NCI-H345 treated with DMSO at 0.1 percent for 48 hours (cell line): ENCODE measurements around the gene CALR3.
"Not testable (repeated sequence)": the region's sequence is repeated elsewhere in the genome, so short reads cannot be mapped to it uniquely, and the experiment has no call there.

ENCODE experiments used
- DNase-seq: peaks from one replicate; lab custom pipeline; 2025; ENCODE audit not compliant: unreplicated experiment; lab: John Stamatoyannopoulos, UW

Gene CALR3

DNA sequence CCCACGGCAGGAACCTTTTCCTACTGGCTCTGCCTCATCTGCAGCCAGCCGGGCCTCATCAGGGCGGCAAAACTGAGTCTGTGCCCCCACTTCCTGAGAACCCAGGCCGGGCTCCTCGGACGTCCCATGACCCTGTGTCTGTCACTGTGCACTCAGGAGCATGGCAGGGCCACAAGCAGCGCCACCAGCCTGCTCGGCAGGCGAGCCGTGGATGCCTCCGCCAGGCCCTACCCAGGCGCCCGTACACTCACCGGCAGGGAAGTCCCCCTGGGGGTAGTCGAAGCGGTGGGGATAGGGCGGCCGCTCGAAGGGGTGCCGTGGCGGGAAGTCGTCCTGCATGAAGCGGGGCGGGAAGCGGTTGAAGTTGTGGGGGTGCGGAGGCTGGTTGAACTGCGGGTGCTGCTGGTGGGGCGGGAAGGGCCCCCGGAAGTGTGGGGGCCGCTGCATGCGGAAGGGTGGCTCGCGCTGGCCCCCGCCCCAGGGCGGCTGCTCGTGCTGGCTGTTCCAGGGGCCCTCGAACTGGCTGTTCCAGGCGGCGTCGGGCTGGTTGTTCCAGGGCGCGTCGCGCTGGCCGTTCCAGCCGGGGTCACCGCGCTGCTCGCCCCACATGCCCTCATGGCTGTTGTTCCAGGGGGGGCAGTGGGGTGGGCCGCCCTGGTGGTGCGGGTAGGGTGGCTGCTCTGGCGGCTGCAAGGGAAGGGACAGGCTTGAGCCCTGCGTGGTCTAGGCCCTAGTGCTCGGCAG is 29.2 kb upstream of the CALR3 start:
- DNase-seq = no peak

DNA sequence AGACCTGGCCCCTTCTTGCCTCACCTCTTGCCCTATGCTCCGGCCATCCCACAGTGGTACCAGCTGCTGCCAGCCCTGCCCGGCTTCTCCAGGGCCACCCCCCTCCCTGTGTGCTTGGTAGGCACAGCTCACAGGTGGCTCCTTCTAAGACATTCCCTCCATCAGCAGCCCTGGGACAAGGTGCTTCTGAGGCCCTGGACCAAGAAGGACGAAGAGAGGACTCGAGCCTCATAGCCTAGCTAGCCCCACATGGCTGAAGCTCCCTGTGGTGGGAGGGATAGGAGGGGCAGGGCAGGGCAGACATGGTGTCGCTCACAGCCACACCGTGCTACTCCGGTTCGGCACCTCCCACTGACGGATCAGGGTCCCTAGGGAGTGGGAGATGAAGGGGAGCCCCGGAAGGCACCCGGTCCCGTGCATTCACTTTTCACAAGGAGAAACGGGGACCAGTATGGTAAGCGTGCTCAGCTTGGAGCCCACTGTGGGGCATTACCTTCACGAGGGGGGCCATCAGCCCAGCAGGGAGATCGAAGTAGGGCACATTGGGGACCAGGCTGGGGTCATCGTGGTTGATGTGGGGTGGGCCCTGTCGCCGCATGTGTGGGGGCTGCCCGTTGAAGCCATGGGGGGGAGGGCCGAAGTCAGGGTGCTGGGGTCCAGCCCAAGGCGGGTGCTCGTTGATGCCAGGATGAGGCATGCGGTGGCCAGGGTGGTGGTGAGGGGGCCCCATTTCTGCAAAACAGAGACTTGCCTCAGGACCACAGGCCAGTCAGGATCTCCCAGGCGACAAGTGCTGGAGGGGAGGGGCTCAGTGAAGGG is 26.8 kb upstream of the CALR3 start:
- DNase-seq = no peak

DNA sequence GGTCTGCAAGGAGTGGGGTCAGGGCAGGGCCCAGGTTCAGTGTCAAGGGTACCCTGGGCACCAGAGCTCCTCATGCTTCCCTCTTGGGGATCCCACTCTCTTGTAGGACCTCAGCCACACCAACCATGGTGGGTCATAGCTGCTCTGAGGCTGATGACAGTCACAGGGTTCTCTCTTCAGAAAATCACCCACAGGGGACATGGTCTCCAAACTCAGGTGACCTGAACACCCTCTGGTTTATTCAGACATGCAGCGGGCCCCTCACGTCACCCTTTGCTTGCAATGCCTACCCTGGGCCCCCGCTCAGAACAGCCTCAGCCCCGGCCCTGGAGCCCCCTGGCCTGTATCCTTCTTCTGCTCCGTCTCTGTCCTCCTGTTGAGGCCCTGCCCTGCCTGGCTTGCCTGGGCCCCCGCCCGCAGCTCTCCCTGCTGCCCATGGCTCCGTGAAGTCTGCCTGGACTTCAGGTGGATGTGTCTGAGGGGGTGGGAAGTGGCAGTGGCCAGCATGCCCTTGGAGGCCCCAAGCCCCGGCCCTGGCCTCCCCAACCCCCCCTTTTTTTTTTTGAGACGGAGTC is 25.8 kb upstream of the CALR3 start:
- DNase-seq = no peak

DNA sequence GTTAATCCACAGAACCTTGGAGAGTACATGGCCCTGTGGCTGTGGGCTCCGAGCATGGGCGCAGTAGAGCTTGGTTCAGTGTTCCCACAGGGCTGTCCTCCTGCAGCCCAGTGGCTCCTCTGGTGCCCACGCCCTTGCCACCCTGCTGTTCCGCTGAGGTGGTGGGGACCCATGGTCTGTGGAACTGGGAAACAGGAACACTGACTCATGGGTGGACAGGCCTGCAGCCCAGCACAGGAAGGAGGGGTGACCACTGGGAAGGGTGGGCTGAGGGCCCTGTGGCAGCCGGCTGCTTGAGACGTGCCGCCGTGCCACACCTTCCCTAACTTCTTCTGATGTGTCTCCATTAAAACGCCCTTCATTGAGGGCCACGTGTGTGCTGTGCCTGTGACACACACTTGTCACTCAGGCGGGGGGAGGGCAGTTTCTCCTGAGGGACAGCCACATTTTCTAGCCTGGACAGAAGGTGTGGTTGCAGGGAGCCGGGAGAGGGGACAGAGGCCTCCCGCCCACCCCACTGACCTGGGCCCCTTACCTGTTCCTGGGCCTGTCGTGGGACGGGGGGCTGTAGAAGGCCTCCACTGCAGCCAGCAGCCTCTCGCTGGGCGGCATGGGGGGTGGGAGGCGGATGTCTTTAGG is 25.1 kb upstream of the CALR3 start:
- DNase-seq = no peak

DNA sequence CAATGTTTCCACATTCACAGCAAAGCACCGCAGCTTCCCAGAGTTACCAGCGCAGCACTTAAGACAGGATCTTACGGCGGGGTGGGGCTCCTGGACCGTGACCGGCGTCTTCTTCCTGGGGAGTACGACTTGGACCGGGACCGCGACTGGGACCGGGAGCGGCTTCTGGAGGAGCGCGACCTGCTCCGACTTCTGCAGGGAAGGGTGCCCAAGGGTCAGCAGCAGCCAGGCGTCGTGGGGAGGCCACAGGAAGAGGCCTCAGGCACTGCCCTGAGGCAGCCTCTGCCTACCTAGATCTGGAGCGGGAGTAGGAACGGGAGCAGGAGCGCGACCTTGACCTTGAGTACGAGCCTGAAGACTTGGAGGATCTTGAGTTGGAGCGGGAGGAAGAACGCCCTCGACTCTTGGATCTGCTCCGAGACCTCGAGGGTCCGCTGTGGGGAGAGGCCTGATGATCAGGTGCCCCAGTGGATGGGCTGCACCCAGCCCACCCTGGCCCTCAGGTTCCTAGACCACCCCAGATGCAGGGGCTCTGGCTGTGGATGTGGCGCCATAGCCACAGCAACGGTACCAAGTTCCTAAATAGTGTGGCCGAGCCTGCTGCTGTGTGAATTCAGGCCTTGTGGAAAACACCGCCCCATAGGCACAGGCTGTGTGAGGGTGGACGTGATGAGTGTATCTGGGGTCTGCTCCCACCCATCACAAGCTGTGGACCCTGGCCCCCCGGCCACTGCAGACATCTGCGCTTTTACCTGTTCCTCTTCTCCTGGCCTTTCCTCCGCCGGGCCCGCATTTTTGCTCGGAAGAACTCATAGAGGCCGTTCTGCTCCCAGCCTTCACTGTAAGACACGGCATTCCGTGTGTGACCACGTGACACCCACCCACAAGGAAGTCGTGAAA is 24.4 kb upstream of the CALR3 start:
- no peak for DNase-seq

DNA sequence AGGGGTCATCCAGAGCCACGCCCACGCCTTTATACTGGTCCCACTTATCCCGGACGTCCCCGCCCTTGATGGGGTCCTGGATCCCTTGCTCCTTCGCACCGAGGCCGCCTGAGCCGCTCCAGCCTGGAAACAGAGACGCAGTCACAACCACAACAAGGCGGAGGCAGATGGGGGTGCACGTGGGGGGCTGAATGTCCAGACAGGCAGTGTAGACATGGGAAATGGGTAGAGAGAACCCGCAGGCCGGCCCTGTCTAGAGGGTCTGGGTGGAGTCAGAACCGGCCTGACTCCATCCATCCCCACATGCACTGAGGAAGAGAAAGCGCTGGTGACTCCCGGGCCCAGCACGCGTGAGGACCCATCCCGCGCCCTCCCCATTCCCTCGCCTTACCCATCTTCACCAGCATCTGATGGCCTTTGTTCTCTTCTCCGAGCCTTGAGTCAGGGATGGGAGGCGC is 23.3 kb upstream of the CALR3 start:
- no peak for DNase-seq

DNA sequence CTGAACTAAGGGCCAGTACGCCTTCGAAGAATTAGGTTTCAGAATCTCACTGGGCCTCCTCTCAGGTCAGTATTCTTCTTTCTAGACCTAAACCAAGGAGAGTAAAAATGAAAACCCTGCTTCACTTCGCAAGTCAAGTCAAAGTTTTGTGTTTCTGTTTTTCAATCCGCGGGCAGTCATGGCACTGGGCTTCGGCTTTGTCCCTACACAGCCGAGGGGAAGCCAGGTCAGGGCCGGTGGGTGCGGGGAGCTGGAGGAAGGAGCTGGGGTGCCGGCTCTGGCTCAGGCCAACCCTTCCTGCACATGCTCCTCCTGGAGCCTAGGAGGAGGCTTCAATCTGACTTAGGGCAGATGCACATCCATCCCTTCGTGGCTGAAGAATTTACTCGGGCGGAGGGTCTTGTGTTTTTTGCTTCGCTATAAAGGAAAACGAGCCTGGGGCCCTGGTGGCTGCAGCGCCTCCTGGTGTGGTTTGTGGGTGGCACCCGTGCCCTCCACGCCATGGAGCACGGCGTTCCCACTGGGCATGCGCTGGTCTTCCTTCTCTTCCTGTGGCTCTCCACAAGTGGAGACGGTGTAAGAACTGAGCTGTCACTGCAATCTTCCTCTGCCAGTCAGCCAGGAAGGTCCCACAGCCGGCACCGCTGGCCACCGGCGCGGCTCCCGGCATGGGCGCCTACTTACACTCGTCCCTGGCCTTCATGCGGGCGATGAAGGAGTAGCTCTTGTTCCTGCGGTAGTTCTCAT is 22.7 kb upstream of the CALR3 start:
- no peak for DNase-seq

DNA sequence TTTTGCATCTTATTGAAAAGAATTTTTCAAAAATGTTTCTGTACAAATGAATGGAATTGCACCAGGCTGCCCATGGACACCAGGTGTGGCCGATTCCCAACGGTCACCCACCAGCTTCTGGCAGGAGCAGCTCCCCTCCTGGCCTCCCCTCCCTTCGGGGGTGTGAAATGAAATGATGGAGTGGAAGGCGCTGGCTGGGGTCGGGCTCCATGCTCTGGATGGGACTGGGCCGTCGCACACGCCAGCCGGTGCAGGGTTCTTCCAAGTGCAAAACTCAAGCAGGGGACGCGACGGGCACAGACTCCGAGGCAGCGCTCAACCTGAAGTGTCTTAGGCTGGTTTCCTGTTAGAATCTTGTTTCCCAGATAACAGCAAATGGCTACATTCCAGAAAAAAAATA is 22.1 kb upstream of the CALR3 start:
- no peak for DNase-seq

DNA sequence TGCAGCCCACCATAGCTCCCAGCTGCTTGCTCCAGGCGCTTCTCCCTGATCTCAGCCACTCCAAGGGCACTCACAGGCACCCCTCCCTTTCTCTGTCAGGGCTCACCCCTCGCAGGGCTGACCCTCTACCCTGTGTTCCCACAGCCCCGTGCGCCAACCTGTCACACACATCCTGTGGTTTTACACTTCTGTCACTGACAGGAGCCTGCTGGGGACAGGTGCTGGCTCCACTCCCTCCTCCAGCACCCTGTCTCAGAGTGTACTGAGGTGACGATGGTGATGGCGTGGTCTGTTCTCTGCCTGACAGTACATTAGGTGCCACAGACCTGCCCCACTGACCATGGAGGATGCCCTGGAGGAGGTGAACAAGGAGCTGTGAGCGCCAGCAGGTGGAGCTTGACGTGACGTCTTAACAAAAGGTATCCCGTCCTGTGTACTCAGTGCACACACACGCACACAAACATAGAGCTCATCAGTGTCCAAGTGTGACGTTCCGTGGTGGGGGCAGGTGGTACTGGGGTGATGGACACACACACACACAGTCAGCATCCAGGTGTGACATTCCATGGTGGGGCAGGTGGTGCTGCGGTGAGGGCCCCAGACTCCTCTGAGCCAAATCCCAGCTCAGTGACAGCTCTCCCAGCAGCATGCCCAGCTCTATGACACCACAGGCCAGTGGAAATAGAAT is 21.1 kb upstream of the CALR3 start:
- DNase-seq = no peak

DNA sequence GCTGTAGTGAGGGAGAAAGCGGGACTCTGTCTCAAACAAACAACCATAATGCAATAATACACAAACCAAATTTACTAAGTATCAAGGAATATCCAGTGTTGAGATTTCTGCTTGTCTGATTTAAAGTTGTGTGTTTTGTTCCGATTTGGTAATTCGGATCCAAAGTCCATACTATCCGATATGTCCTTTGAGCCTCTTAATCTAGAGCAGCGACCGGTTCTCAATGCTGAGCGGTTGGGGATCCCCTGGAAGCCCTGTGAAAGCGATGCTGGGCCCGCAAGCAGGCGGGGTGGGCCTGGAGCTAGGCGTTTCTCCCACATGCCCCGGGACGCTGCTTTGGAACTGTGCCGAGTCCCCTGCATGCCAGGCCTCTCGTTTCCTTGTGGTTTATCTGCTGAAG is 20.4 kb upstream of the CALR3 start:
- DNase-seq = no peak

DNA sequence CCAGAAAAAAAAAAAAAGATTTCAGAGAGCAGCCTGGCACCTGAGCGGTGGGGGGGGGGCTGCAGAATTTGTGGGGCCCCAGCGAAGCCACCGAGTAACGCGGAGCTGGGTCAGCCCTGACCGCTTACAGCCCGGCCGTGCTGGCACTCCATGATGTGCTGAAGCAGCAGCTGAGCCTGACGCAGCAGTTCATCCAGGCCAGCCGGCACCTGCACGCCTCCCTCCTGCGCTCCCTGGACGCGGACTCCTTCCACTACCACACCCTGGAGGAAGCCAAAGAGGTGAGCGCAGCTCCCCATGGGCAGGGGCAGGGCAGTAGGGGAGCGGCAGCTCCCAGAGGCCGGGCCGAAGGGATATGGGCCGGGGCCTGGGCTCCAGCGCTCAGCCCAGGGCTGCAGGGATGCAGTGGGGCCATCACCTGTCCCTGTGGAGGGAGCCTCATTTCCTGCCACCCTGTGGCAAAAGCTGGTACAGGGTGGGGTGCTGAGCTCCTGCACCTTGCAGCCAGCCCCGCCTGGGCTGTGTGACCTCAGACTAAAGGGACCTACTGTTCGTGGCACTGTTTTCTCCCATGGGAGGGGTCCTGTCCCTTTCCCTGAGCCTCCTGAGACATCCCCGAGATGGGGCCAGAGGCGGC is 18.5 kb upstream of the CALR3 start:
- DNase-seq = no peak

DNA sequence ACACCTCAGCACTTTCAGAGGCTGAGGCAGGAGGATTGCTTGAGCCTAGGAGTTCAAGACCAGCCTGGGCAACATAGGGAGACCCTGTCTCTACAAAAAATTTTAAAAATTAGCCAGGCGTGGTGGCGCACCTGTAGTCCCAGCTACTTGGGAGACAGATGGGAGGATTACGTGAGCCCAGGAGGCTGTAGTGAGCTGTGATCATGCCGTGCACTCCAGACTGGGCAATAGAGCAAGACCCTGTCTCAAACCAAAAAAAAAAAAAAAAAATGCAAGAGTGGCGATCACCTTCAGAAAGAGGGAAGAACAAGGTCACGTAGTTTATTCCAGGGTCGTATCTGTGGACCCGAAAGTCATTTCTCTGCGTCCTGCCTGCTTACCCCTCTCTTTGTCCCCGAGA is 16.6 kb upstream of the CALR3 start:
- not testable (repeated sequence) for DNase-seq

DNA sequence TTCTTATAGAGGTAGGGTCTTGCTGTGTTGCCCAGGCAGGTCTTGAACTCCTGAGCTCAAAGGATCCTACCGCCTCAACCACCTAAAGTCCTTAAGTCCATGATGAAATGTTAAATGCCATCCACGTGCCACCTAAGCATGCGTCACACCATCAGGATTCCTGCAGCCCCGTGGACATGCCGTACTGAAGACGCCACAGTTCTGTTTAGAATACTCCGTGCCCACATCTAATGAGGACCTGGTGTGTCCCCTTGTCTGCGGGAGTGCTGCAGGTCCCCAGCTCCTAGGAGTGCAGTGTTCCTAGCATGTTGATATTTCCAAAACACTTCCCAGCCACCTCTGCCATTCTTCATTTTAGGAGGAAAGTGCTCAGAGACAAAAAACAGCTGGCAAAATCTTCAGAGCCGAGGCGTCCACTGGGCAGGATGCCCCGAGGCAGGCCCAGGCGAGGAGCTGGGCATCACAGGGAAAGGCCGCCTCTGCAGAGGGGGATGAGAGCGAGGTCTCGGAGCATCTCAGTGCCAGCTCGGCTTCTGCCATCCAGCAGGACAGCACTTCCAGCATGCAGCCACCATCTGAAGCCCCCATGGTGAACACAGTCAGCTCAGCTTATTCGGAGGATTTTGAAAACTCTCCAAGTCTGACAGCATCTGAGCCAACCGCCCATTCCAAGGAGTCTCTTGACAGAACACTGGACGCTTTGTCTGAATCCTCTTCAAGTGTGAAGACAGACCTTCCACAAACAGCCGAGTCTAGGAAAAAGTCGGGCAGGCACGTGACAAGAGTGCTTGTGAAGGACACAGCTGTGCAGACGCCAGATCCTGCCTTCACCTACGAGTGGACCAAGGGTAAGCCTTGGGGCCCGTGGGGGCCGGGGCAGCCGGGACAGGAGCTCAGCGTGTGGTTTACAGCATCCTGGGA is 13.4 kb upstream of the CALR3 start:
- DNase-seq = no peak

DNA sequence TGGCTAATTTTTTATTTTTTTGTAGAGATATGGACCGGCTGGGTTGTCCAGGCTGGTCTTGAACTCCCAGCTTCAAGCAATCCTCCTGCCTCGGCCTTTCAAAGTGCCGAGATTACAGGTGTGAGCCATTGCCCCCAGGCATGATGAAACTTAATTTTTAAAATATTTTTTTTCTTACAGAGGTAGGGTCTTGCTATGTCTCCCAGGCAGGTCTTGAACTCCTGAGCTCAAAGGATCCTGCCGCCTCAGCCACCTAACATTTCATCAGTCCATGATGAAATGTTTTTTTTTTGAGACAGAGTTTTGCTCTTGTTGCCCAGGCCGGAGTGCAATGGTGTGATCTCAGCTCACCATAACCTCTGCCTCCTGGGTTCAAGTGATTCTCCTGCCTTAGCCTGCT is 12.6 kb upstream of the CALR3 start:
- DNase-seq = no peak

DNA sequence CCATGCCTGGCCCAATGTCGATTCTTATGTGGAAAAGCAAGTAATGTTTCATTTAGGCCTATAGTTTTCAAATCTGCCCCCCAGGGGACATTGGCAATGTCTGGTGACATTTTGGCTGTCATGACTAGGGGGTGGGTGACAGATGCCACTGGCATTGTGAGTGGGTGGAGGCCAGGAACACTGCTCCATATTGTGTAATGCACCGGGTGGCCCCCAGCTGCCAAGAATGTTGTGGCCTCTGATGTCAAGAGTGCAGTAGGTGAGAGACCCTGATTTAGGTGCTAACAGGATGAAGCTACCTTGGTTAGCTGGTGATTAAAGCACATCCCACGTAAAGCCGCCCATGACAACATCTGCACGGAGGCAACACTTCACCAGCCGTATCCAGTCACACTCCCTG is 11.0 kb upstream of the CALR3 start:
- no peak for DNase-seq

DNA sequence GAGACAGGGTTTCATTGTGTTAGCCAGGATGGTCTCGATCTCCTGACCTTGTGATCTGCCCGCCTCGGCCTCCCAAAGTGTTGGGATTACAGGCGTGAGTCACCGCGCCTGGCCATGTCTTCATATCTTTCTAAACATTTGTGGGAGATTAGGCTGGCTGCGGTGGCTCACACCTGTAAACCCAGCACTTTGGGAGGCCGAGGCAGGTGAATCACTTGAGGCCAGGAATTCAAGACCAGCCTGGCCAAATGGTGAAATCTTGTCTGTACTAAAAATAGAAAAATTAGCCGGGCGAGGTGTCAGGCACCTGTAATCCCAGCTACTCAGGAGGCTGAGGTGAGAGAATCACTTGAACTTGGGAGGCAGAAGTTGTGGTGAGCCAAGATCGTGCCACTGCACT is 10.2 kb upstream of the CALR3 start:
- not testable (repeated sequence) for DNase-seq

DNA sequence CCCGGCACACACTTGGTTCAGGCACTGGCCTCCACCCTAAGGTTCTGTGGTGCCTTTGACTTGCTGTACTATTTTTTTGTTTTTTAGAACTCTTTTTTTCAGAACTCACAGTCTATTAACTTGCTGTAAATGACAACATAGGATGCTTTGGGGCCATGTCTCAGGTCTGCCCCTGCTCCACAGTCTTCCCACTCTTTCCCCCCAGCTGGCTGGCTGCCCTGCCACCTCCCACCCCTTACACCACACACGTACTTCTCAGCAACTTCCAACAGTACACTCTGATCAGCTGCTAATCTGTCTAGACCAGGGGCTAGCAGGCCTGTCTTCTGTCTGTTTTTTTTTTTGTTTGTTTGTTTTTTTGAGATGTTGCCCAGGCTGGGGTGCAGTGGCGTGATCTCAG is 8.3 kb upstream of the CALR3 start:
- DNase-seq = no peak

DNA sequence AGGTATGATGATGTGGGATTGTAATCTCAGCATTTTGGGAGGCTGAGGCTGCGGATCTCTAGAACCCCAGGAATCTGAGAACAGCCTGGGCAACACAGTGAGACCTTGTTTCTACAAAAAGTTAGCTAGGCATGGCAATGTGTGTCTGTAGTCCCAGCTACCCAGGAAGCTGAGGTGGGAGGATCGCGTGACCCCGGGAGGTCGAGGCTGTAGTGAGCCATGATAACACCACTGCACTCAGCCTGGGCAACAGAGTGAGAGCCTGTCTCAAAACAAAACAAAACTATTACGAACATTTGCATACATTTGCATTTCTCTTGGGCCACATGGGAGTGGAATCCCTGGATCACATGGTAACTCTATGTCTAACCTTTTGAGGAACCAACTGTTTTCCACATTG is 1.9 kb upstream of the CALR3 start:
- no peak for DNase-seq
